T-cell (primary cell): ENCODE results near the gene UNC13C. TPM values are rescaled to one million over a fixed set of nuclear protein-coding genes. Genes with fewer than 3 reads are reported as not detected.

Experiments used
- ATAC-seq, 4 experiments: fragments of 200-7000 bp in 3 of 4; fragments of 150-1000 bp in 1 of 4; cut with Tn5 transposase; replicated peaks in 1 of 4; 1 replicate in 3 of 4; 2 replicates in 1 of 4; pipeline ENCODE4 v1.10.0; 2021; ENCODE audit warnings: moderate library complexity in 3 of 4, mild to moderate bottlenecking in 2 of 4, moderate number of reproducible peaks in 1 of 4
- CTCF ChIA-PET, 2 donors: fragments of 300-600 bp; sonication (Branson Sonifier 250); formaldehyde crosslinking; loops; one replicate each; lab custom pipeline; 2022; ENCODE audit warnings: antibody characterized with exemption in 2 of 2; lab: Charles Lee
- POLR2A ChIA-PET, 2 donors: fragments of 300-600 bp; sonication (Branson Sonifier 250); formaldehyde crosslinking; loops; one replicate each; lab custom pipeline; 2022; ENCODE audit warnings: antibody characterized with exemption in 2 of 2; lab: Charles Lee
- DNase-seq, 35 experiments: peaks; one replicate each; pipeline versions ENCODE4 v3.0.0 to v3.0.0-alpha.2; 2013 to 2023
- H3K27ac ChIP-seq: one replicate; pipeline ENCODE4 v1.5.1; 2013; ENCODE audit warnings: low read length
- H3K27me3 ChIP-seq, 2 experiments: replicated peaks in 1 of 2; 1 replicate in 1 of 2; 2 replicates in 1 of 2; pipeline versions ENCODE4 v1.6.1 to v1.7.0; 2013; ENCODE audit warnings: low read length in 1 of 2, mixed read lengths in 1 of 2; ENCODE audit not compliant: control insufficient read depth in 2 of 2, insufficient read depth in 2 of 2; ENCODE audit errors: extremely low read depth in 1 of 2
- H3K36me3 ChIP-seq, 2 donors: 1 replicate in 1 of 2; 2 replicates in 1 of 2; pipeline versions ENCODE4 v1.6.1 to v1.7.0; 2013; ENCODE audit warnings: low read length in 1 of 2; ENCODE audit not compliant: control insufficient read depth in 2 of 2, insufficient read depth in 1 of 2; ENCODE audit errors: extremely low read depth in 1 of 2
- H3K4me1 ChIP-seq, 2 experiments: 1 replicate in 1 of 2; 2 replicates in 1 of 2; pipeline versions ENCODE4 v1.6.1 to v1.7.0; 2013; ENCODE audit warnings: low read length in 2 of 2, mixed read lengths in 1 of 2; ENCODE audit not compliant: insufficient read depth in 2 of 2, control insufficient read depth in 1 of 2; ENCODE audit errors: extremely low read depth in 1 of 2
- H3K4me3 ChIP-seq, 2 donors: 1 replicate in 1 of 2; 2 replicates in 1 of 2; pipeline versions ENCODE4 v1.5.1 to v1.7.0; 2013; ENCODE audit warnings: mild to moderate bottlenecking in 2 of 2, low read length in 1 of 2, moderate library complexity in 1 of 2; ENCODE audit not compliant: control insufficient read depth in 1 of 2; ENCODE audit errors: extremely low read depth in 1 of 2
- H3K9me3 ChIP-seq: 2 replicates; pipeline ENCODE4 v1.7.0; 2013
- H3K27ac Mint-ChIP-seq, 2 donors: one replicate each; pipeline ENCODE4 v1.8.0; 2020 to 2021; ENCODE audit warnings: mild to moderate bottlenecking in 2 of 2, mixed read lengths in 2 of 2
- H3K27me3 Mint-ChIP-seq, 2 donors: one replicate each; pipeline ENCODE4 v1.8.0; 2021 to 2022; ENCODE audit warnings: mixed read lengths in 2 of 2
- H3K36me3 Mint-ChIP-seq: one replicate; pipeline ENCODE4 v1.8.0; 2021; ENCODE audit warnings: mixed read lengths
- H3K4me1 Mint-ChIP-seq, 3 donors: one replicate each; pipeline ENCODE4 v1.8.0; 2020 to 2022; ENCODE audit warnings: mixed read lengths in 3 of 3, mild to moderate bottlenecking in 1 of 3
- H3K4me3 Mint-ChIP-seq, 3 donors: one replicate each; pipeline ENCODE4 v1.8.0; 2020 to 2022; ENCODE audit warnings: mild to moderate bottlenecking in 3 of 3, mixed read lengths in 3 of 3, moderate library complexity in 3 of 3
- H3K9me3 Mint-ChIP-seq, 3 donors: one replicate each; pipeline ENCODE4 v1.8.0; 2020 to 2022; ENCODE audit warnings: mixed read lengths in 3 of 3
- WGBS: methylation state at CpG from one replicate; pipeline ENCODE4 v1.1.5; 2013; ENCODE audit warnings: missing lambda C conversion rate; ENCODE audit not compliant: insufficient coverage; 5-methylcytosine and 5-hydroxymethylcytosine counted together
- total RNA-seq, 35 experiments: library from RNA in 6 of 35; stranded (reverse) in 6 of 35; fragments of 120-200 nt in 1 of 35; gene quantifications; one replicate each; pipeline versions ENCODE4 v1.2.1 to v1.2.4 and lab custom pipeline; 2013 to 2026

The UNC13C gene
- total RNA-seq, 5 donors from 2014 or later (not counting 1 experiment from before 2014, with no cell fraction given) = not detected

GRCh38 chr15:54520616-54521015 lies 542.4 kb downstream of the UNC13C start:
- no peak overlapping the region for H3K27ac Mint-ChIP-seq
- WGBS = 72% methylated on average over 1 of the region's 1 CpG
- H3K4me3 Mint-ChIP-seq = no peak overlapping the region

GRCh38 chr15:54521206-54521605 lies 543.0 kb downstream of the UNC13C start:
- Histone ChIP-seq H3K9me3 (no peaks in the 10 kb centered on the region), H3K36me3 (no peaks in the 10 kb centered on the region), H3K4me1 (peaks cover 0 to 22% of the 10 kb centered on the region in 2 experiments), H3K27ac (no peak overlapping the region), H3K4me3 (no peak overlapping the region), H3K27me3 (no peaks in the 10 kb centered on the region)
- H3K27me3 Mint-ChIP-seq = no peaks in the 10 kb centered on the region
- CTCF ChIA-PET = no interaction called here
- no peaks in the 10 kb centered on the region for H3K36me3 Mint-ChIP-seq
- no CpG with 5 or more reads among the region's 2 CpGs for WGBS
- POLR2A ChIA-PET = no interaction called here
- H3K9me3 Mint-ChIP-seq = no peaks in the 10 kb centered on the region
- H3K4me3 Mint-ChIP-seq = no peak overlapping the region
- H3K27ac Mint-ChIP-seq = no peak overlapping the region
- ATAC-seq = no peak
- H3K4me1 Mint-ChIP-seq = peaks cover 22 to 33% (median 27%) of the 10 kb centered on the region in 3 donors
- no peak for DNase-seq

More at GRCh38 chr15:54520616-54521015, 542.4 kb downstream of the UNC13C start:
- Histone ChIP-seq H3K4me1 (peaks cover 0 to 22% of the 10 kb centered on the region in 2 experiments), H3K9me3 (no peaks in the 10 kb centered on the region), H3K27ac (no peak overlapping the region), H3K27me3 (no peaks in the 10 kb centered on the region), H3K4me3 (no peak overlapping the region), H3K36me3 (no peaks in the 10 kb centered on the region)
- DNase-seq (no peak), ATAC-seq (no peak)
- ChIA-PET CTCF (no interaction called here), POLR2A (no interaction called here)
- peaks cover 22 to 33% (median 27%) of the 10 kb centered on the region in 3 donors for H3K4me1 Mint-ChIP-seq
- no peaks in the 10 kb centered on the region for H3K9me3 Mint-ChIP-seq
- H3K27me3 Mint-ChIP-seq = no peaks in the 10 kb centered on the region
- H3K36me3 Mint-ChIP-seq = no peaks in the 10 kb centered on the region

GRCh38 chr15:54528021-54528420 lies 549.8 kb downstream of the UNC13C start:
- H3K27ac ChIP-seq = no peak overlapping the region
- H3K4me3 ChIP-seq = no peak overlapping the region
- Mint-ChIP-seq H3K36me3 (no peaks in the 10 kb centered on the region), H3K27ac (no peak overlapping the region), H3K4me1 (no peaks in the 10 kb centered on the region), H3K4me3 (no peak overlapping the region), H3K9me3 (no peaks in the 10 kb centered on the region), H3K27me3 (peaks cover 0 to 11% of the 10 kb centered on the region in 2 donors)
- H3K36me3 ChIP-seq = no peaks in the 10 kb centered on the region
- CTCF ChIA-PET = no interaction called here
- H3K9me3 ChIP-seq = no peaks in the 10 kb centered on the region
- DNase-seq (no peak), ATAC-seq (no peak)
- H3K4me1 ChIP-seq = no peaks in the 10 kb centered on the region
- no CpG with 5 or more reads among the region's 1 CpG for WGBS
- H3K27me3 ChIP-seq = no peaks in the 10 kb centered on the region
- POLR2A ChIA-PET = interaction anchor here in 1 of 2 donors (0.6 kb wide), 1 partner anchor 1038 kb away, joined by 3 read pairs; no protein-coding TSS in a partner anchor

GRCh38 chr15:54540721-54541120 lies 562.5 kb downstream of the UNC13C start:
- Mint-ChIP-seq H3K27me3 (no peaks in the 10 kb centered on the region), H3K4me1 (no peaks in the 10 kb centered on the region), H3K4me3 (no peak overlapping the region), H3K9me3 (peaks cover 14 to 24% (median 17%) of the 10 kb centered on the region in 3 donors), H3K27ac (no peak overlapping the region), H3K36me3 (no peaks in the 10 kb centered on the region)
- ChIA-PET CTCF (no interaction called here), POLR2A (no interaction called here)
- WGBS = 100% methylated on average over 1 of the region's 6 CpGs
- H3K27me3 ChIP-seq = no peaks in the 10 kb centered on the region
- no peaks in the 10 kb centered on the region for H3K36me3 ChIP-seq
- no peaks in the 10 kb centered on the region for H3K4me1 ChIP-seq
- DNase-seq = no peak
- ATAC-seq = no peak
- no peak overlapping the region for H3K27ac ChIP-seq
- H3K9me3 ChIP-seq = no peaks in the 10 kb centered on the region
- no peak overlapping the region for H3K4me3 ChIP-seq

DNA sequence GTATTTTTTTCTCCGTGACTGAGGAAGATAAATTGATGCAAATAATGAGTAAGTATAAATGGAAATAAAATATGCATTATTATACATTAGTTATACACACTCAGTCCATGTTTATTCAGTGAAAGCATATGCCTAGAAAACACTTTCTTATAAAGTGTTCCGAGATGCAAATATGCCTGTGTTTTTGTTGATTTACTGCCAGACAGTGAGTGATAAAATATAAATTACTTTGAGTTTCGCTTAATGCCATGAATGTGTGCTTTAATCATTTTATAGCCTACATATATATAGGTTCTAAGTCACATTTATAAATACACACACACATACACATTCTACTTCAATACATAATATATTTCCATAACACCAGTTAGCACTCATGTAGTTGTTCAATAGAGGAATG lies 569.2 kb downstream of the UNC13C start:
- no peaks in the 10 kb centered on the region for H3K36me3 Mint-ChIP-seq
- H3K4me3 Mint-ChIP-seq = no peak overlapping the region
- Histone ChIP-seq H3K4me3 (no peak overlapping the region), H3K36me3 (no peaks in the 10 kb centered on the region), H3K27me3 (no peaks in the 10 kb centered on the region), H3K9me3 (no peaks in the 10 kb centered on the region), H3K4me1 (no peaks in the 10 kb centered on the region), H3K27ac (no peak overlapping the region)
- ChIA-PET CTCF (no interaction called here), POLR2A (no interaction called here)
- no peak overlapping the region for H3K27ac Mint-ChIP-seq
- DNase-seq (no peak), ATAC-seq (no peak)
- no peaks in the 10 kb centered on the region for H3K4me1 Mint-ChIP-seq
- no CpG with 5 or more reads among the region's 3 CpGs for WGBS
- H3K27me3 Mint-ChIP-seq = no peaks in the 10 kb centered on the region
- peaks cover 0 to 8% (median 0%) of the 10 kb centered on the region in 3 donors for H3K9me3 Mint-ChIP-seq

- H3K4me1 ChIP-seq = no peaks in the 10 kb centered on the region
- no peak overlapping the region for H3K4me3 ChIP-seq
- ATAC-seq (no peak), DNase-seq (no peak)
- H3K4me3 Mint-ChIP-seq = no peak overlapping the region
- no CpG with 5 or more reads among the region's 1 CpG for WGBS
- H3K27ac Mint-ChIP-seq = no peak overlapping the region
- H3K27ac ChIP-seq = no peak overlapping the region
- H3K4me1 Mint-ChIP-seq = no peaks in the 10 kb centered on the region
- H3K9me3 ChIP-seq = no peaks in the 10 kb centered on the region
- H3K27me3 ChIP-seq = no peaks in the 10 kb centered on the region
- ChIA-PET CTCF (no interaction called here), POLR2A (no interaction called here)
- H3K27me3 Mint-ChIP-seq = no peaks in the 10 kb centered on the region
- no peaks in the 10 kb centered on the region for H3K36me3 Mint-ChIP-seq
- H3K36me3 ChIP-seq = no peaks in the 10 kb centered on the region
- no peaks in the 10 kb centered on the region for H3K9me3 Mint-ChIP-seq
Measured at GRCh38 chr15:54550954-54551353, 572.7 kb downstream of the UNC13C start.

DNA sequence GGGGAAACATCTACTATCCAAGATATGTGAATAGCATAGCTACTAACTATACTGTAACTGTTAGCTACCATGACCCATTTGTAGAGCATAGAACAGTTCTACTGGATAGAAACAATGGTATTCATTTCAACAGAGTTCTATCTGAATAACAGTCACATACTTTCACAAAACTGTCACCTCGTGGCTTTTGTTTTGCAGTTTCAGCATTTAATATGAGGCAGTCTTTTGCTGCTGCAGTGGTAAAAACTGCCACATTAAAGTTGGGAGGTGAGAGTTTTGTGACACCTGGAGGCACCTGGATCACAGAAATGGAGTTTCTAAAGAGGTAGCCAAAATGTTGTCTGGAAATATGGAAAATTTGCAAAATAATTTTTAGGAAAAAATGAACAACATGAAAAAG lies 578.0 kb downstream of the UNC13C start:
- peaks cover 0 to 7% (median 0%) of the 10 kb centered on the region in 3 donors for H3K9me3 Mint-ChIP-seq
- POLR2A ChIA-PET = no interaction called here
- WGBS = no CpG with 5 or more reads among the region's 1 CpG

More for the DNA sequence above, 578.0 kb downstream of the UNC13C start:
- CTCF ChIA-PET = no interaction called here
- Mint-ChIP-seq H3K4me3 (no peak overlapping the region), H3K4me1 (no peaks in the 10 kb centered on the region), H3K27ac (no peak overlapping the region), H3K27me3 (no peaks in the 10 kb centered on the region), H3K36me3 (no peaks in the 10 kb centered on the region)
- no peak overlapping the region for H3K4me3 ChIP-seq
- H3K27ac ChIP-seq = no peak overlapping the region
- ATAC-seq (no peak), DNase-seq (no peak)
- H3K27me3 ChIP-seq = no peaks in the 10 kb centered on the region
- H3K4me1 ChIP-seq = no peaks in the 10 kb centered on the region
- no peaks in the 10 kb centered on the region for H3K9me3 ChIP-seq
- no peaks in the 10 kb centered on the region for H3K36me3 ChIP-seq
